NCI-H524 treated with DMSO at 0.1 percent for 48 hours (cell line): ENCODE measurements around the gene NEO1.
A peak's percentile ranks its signal among the peaks of the same experiment; 100 is the strongest.

Source experiments
- DNase-seq: peaks from one replicate; lab custom pipeline; 2025; lab: John Stamatoyannopoulos, UW

NEO1 gene

GRCh38 chr15:73308305-73308704, 256.0 kb downstream of the NEO1 start:
- no peak for DNase-seq

- no peak for DNase-seq
Measured at GRCh38 chr15:73313861-73314260, 261.6 kb downstream of the NEO1 start.

GRCh38 chr15:73317651-73318462, 265.6 kb downstream of the NEO1 start:
- no peak for DNase-seq

- DNase-seq, result peak; percentile 56
Measured at GRCh38 chr15:73318463-73319351, 266.4 kb downstream of the NEO1 start.

GRCh38 chr15:73319460-73320245, 267.4 kb downstream of the NEO1 start:
- DNase-seq, result no peak

GRCh38 chr15:73320619-73321180, 268.4 kb downstream of the NEO1 start:
- no peak for DNase-seq

GRCh38 chr15:73321496-73322450, 269.5 kb downstream of the NEO1 start:
- DNase-seq, result peak; percentile 79

- DNase-seq, result no peak
Measured at GRCh38 chr15:73322665-73323373, 270.6 kb downstream of the NEO1 start.

GRCh38 chr15:73323374-73323955, 271.2 kb downstream of the NEO1 start:
- no peak for DNase-seq

- no peak for DNase-seq
Measured at GRCh38 chr15:73323956-73324355, 271.7 kb downstream of the NEO1 start.

GRCh38 chr15:73324496-73325170, 272.4 kb downstream of the NEO1 start:
- DNase-seq, result no peak

GRCh38 chr15:73325191-73325861, 273.1 kb downstream of the NEO1 start:
- DNase-seq, result no peak

- no peak for DNase-seq
Measured at GRCh38 chr15:73326157-73326556, 273.9 kb downstream of the NEO1 start.

GRCh38 chr15:73328149-73328820, 276.0 kb downstream of the NEO1 start:
- no peak for DNase-seq

- DNase-seq, result no peak
Measured at GRCh38 chr15:73328981-73329380, 276.7 kb downstream of the NEO1 start.

GRCh38 chr15:73329501-73330200, 277.4 kb downstream of the NEO1 start:
- no peak for DNase-seq
